ENCODE results near the gene FAM169A. TPM values are rescaled to one million over a fixed set of nuclear protein-coding genes. Genes with fewer than 3 reads are reported as not detected.

Gene FAM169A
- total and polyA plus RNA-seq, 10 of the 15 experiments (the other 5 are each of a cell fraction or from before 2014, with no cell fraction given), result 0.37 to 15.4 (median 4.7) TPM

DNA sequence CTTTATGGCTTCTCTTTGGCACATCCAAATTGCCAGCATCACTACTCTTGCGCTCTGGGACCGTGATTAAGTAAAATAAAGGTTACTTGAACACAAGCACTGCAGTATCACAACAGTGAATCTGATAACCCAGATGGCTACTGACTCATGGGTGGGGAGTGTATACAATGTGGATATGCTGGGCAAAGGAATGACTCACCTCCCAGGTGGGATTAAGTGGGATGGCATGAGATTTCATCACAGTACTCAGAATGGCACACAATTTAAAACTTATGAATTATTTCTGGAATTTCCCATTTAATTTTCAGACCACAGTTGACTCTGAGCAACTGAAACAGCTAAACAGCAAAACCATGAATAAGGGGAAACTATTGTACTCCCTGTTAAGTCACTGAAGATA lies 103.6 kb downstream of the FAM169A start:
- Histone ChIP-seq H3K79me2 (ENCODE audit: control insufficient read depth, insufficient read depth, low read length) (peaks cover 28% of the 10 kb centered on the region), H3K9me3 (replicated peaks; ENCODE audit: control insufficient read depth, insufficient read depth, low read length) (no peaks in the 10 kb centered on the region), H2AFZ (ENCODE audit: control insufficient read depth, low read depth, low read length) (no peak overlapping the region), H3K27me3 (replicated peaks in 1 of 2; ENCODE audit: control insufficient read depth in 2 of 2, insufficient read depth in 2 of 2, low read length in 1 of 2) (no peaks in the 10 kb centered on the region), H3K9ac (ENCODE audit: control insufficient read depth, insufficient read depth, low read length) (no peak overlapping the region), H3K4me3 (no peak overlapping the region), H3K4me2 (ENCODE audit: control insufficient read depth, insufficient read depth) (no peak overlapping the region), H3K27ac (ENCODE audit: control insufficient read depth, insufficient read depth) (no peak overlapping the region), H3K36me3 (ENCODE audit: control insufficient read depth in 2 of 2, insufficient read depth in 2 of 2, low read length in 1 of 2) (peaks cover 0 to 4% of the 10 kb centered on the region in 2 experiments; a peak in 2 of 4 replicates), H3K4me1 (ENCODE audit: control insufficient read depth, insufficient read depth, low read length) (peaks cover 8% of the 10 kb centered on the region; the same call in 1 of the 2 replicates), H4K20me1 (ENCODE audit: control insufficient read depth, insufficient read depth) (no peaks in the 10 kb centered on the region)
- FAIRE-seq (no peak), DNase-seq (ENCODE audit: low read depth, low spot score) (no peak), ATAC-seq (no peak)
- ChIA-PET POLR2A (no interaction called here), RAD21 (ENCODE audit: unreplicated experiment) (no interaction called here), CTCF (interaction anchor here (1.4 kb wide), 1 partner anchor 70 kb away, joined by 4 read pairs; no protein-coding TSS in a partner anchor), SMC1A (ENCODE audit: uncharacterized antibody, unreplicated experiment) (interaction anchor here (1.8 kb wide), 1 partner anchor 11 kb away, joined by 4 read pairs; no protein-coding TSS in a partner anchor)
- TF ChIP-seq ZBTB33 (IDR thresholded peaks at IDR 0.05) (no peak), SP1 (IDR thresholded peaks at IDR 0.05; ENCODE audit: low read depth, low read length) (no peak), SREBF1 (IDR thresholded peaks at IDR 0.05; ENCODE audit: low read length) (no peak), PAX5 (IDR thresholded peaks at IDR 0.05; ENCODE audit: borderline replicate concordance, low read depth, low read length) (no peak), TARDBP (IDR thresholded peaks at IDR 0.05; ENCODE audit: borderline replicate concordance) (no peak), ZNF217 (IDR thresholded peaks at IDR 0.05) (no peak), NFXL1 (IDR thresholded peaks at IDR 0.05; ENCODE audit: borderline replicate concordance) (no peak), CEBPB (IDR thresholded peaks at IDR 0.05; ENCODE audit: borderline replicate concordance in 1 of 2, low read depth in 2 of 2, low read length in 2 of 2) (no peak), RAD51 (IDR thresholded peaks at IDR 0.05) (no peak), SMAD5 (IDR thresholded peaks at IDR 0.05; ENCODE audit: low read depth) (no peak), POLR2AphosphoS2 (IDR thresholded peaks at IDR 0.05; ENCODE audit: low read depth, low read length) (no peak), NR2F1 (conservative IDR thresholded peaks at IDR 0.05) (no peak)
- TF ChIP-seq, protein P1, sequence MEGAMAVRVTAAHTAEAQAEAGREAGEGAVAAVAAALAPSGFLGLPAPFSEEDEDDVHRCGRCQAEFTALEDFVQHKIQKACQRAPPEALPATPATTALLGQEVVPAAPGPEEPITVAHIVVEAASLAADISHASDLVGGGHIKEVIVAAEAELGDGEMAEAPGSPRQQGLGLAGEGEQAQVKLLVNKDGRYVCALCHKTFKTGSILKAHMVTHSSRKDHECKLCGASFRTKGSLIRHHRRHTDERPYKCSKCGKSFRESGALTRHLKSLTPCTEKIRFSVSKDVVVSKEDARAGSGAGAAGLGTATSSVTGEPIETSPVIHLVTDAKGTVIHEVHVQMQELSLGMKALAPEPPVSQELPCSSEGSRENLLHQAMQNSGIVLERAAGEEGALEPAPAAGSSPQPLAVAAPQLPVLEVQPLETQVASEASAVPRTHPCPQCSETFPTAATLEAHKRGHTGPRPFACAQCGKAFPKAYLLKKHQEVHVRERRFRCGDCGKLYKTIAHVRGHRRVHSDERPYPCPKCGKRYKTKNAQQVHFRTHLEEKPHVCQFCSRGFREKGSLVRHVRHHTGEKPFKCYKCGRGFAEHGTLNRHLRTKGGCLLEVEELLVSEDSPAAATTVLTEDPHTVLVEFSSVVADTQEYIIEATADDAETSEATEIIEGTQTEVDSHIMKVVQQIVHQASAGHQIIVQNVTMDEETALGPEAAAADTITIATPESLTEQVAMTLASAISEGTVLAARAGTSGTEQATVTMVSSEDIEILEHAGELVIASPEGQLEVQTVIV (IDR thresholded peaks at IDR 0.05; ENCODE audit: borderline replicate concordance, partially characterized antibody), result no peak
- TF ChIP-seq, protein P2, sequence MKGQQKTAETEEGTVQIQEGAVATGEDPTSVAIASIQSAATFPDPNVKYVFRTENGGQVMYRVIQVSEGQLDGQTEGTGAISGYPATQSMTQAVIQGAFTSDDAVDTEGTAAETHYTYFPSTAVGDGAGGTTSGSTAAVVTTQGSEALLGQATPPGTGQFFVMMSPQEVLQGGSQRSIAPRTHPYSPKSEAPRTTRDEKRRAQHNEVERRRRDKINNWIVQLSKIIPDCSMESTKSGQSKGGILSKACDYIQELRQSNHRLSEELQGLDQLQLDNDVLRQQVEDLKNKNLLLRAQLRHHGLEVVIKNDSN (IDR thresholded peaks at IDR 0.05; ENCODE audit: borderline replicate concordance, extremely low read length, insufficient read depth, low read depth, low read length), result no peak
- intact Hi-C loops (cut with micrococcal nuclease; ENCODE audit: unreplicated experiment), result no loop called here
- whole genome bisulfite sequencing (ENCODE audit: insufficient coverage, insufficient replicate concordance, low lambda C conversion rate, missing lambda C conversion rate), result 100% methylated on average over 2 of the region's 2 CpGs
- BruUV-seq (replicated peaks), result no TSS peak
- in situ Hi-C loops (cut with MboI), result no loop called here
